Testis (tissue), 2 donors: ENCODE measurements around the gene KRT10.

Source experiments
- POLR2A ChIP-seq: fragments of 450-650 bp; IDR thresholded peaks from one replicate; pipeline ENCODE4 v1.6.1; 2017; ENCODE audit warnings: antibody characterized with exemption, mild to moderate bottlenecking, moderate library complexity
- TF ChIP-seq, protein P1 (sequence below), 3 experiments: fragments of 450-650 bp in 2 of 3; fragments of 200-600 bp in 1 of 3; sonication (generic) in 1 of 3; IDR thresholded peaks; one replicate each; pipeline ENCODE4 v1.5.1; 2016 to 2019; ENCODE audit warnings: antibody characterized with exemption in 3 of 3, mild to moderate bottlenecking in 2 of 3, moderate library complexity in 1 of 3

DNA sequence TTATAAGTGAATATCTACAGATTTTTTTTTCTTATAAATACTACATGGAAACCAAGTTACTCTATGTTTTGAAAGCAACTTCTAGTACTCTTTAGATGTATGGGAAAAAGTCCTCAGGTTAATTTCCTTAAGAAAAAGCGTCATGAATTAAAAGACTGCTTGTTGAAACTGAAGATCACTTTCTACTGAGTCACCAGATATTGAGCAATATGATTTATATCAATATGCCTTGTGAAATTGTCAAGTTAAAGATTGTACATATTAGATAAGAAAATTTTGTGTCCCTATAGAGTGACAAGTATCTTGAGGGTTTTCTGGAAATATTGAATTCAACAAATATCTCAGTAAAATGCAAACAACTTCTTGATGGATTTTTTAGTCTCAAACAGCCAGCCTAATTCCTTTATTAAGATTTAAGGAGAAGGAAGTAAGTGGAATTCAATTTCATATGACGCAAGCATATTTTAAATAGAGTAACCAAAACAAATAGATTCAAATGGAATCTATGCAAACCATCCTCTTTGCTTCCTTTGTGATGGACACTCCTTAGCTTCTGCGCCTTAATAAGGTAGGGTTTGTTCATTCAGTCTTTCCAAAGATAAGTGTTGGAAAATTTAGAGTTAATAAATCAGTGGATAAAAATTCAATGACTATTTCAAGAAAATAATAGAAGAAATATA is 28.0 kb upstream of the KRT10 start:
- TF ChIP-seq, protein P1, sequence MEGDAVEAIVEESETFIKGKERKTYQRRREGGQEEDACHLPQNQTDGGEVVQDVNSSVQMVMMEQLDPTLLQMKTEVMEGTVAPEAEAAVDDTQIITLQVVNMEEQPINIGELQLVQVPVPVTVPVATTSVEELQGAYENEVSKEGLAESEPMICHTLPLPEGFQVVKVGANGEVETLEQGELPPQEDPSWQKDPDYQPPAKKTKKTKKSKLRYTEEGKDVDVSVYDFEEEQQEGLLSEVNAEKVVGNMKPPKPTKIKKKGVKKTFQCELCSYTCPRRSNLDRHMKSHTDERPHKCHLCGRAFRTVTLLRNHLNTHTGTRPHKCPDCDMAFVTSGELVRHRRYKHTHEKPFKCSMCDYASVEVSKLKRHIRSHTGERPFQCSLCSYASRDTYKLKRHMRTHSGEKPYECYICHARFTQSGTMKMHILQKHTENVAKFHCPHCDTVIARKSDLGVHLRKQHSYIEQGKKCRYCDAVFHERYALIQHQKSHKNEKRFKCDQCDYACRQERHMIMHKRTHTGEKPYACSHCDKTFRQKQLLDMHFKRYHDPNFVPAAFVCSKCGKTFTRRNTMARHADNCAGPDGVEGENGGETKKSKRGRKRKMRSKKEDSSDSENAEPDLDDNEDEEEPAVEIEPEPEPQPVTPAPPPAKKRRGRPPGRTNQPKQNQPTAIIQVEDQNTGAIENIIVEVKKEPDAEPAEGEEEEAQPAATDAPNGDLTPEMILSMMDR (IDR thresholded peaks at IDR 0.05), result no peak
- TF ChIP-seq POLR2A, result no peak
